Left cardiac atrium (tissue), 4 donors: ENCODE data around the gene TRPT1. TPM values are rescaled to one million over a fixed set of nuclear protein-coding genes. Genes with fewer than 3 reads are reported as not detected.

Source experiments
- ATAC-seq, 2 donors: fragments of 200-7000 bp; cut with Tn5 transposase; one replicate each; pipeline ENCODE4 v1.9.1; 2020; ENCODE audit warnings: mild to moderate bottlenecking in 2 of 2, moderate library complexity in 2 of 2
- DNase-seq: peaks from one replicate; pipeline ENCODE4 v3.0.0-alpha.2; 2020
- intact Hi-C, 2 donors: fragments of 100-400 bp; cut with DNase I; formaldehyde crosslinking; loops; one replicate each; pipeline versions ENCODE4 v1.14.1 to v1.15.1; 2022 to 2023
- total RNA-seq, 2 donors: library from RNA; stranded (reverse); fragmentation: NEBNext Ultra II Directional; extraction: Animal tissue kit (Norgen Biotek cat#: 25700); gene quantifications; one replicate each; pipeline ENCODE4 v1.2.1, GENCODE V29; 2021
- donor health status: DM: no; HTN: yes; CAD: no.
- donor health status: DM: no; HTN: yes; CAD: no; lungs with severe emphysema.
- donor health status: DM: yes; HTN: yes; CAD: no.
- donor health status: Dilated cardiomyopathy.

TRPT1 gene
- total RNA-seq, 2 donors from 2014 or later: 59.6 to 61.2 TPM

DNA sequence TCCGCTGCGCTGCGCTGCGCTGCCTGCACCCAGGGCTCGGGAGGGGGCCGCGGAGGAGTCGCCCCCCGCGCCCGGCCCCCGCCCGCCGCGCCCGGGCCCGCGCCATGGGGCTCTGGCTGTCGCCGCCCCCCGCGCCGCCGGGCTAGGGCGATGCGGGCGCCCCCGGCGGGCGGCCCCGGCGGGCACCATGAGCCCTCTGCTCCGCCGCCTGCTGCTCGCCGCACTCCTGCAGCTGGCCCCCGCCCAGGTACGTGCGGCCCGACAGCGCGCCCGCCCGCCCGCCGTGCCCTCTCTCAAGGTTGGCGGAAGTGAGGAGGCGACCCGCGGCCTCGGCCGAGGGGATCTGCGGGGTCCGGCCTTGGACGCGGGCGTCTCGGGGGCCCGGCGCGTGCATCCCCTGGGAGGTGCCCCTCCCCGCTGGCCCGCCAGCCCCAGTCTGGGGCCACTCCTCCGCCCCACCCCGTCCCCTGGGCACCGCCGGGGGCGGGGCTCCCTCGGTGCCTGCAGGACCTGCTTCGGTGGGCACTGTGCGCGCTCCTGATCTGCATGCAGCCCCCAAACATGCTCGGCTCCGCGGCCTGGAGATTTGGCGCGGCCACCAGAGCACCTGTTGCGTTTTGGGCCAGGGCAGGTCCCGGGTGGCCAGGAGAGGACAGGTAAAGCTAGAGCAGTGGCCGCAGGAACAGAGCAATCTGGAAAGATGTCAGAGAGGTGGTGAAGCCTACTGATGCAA is 8.8 kb upstream of the TRPT1 start:
- intact Hi-C loops: no loop called here
- ATAC-seq (peak; percentile 27 to 35), DNase-seq (no peak)

DNA sequence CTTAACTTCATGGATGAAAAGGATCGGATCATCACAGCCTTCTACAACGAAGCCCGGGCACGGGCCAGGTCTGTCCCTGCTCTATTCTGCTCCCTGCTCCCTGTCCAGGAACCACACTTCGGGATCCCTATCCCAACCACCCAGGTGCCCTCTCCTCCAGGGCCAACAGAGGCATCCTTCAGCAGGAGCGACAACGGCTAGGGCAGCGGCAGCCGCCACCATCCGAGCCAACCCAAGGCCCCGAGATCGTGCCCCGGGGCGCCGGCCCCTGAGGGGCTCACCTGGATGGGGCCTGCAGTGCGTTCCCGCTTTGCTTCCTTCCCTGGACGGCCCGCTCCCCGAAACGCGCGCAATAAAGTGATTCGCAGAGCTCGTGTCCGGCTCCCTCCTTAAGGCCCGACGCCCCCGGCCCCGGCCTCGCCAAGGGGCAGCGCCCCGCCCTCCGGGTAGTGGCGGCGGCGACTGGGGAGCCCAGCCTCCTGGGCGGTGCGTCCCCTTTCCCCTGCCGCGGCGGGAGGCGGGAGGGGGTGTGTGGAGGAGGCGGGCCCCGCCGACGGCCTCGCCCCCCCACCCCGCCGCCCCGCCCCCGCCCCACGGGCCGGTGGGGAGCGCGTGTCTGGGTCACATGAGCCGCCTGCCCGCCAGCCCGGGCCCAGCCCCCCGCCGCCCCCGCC is 8.1 kb upstream of the TRPT1 start, which contains the start of gene VEGFB:
Gene VEGFB (plus strand): TSS at position 672 of the 674 bp plus-strand sequence. CDS start 250 bp downstream, outside the sequence.
- intact Hi-C loops: no loop called here
- DNase-seq (peak; percentile 84), ATAC-seq (peak; percentile 67 to 76)

GRCh38 chr11:64232967-64233315 is 7.0 kb upstream of the TRPT1 start:
- intact Hi-C loops: no loop called here
- no peak for DNase-seq
- ATAC-seq: no peak

GRCh38 chr11:64232182-64232966 is 6.4 kb upstream of the TRPT1 start:
- intact Hi-C loops: no loop called here
- DNase-seq: no peak

DNA sequence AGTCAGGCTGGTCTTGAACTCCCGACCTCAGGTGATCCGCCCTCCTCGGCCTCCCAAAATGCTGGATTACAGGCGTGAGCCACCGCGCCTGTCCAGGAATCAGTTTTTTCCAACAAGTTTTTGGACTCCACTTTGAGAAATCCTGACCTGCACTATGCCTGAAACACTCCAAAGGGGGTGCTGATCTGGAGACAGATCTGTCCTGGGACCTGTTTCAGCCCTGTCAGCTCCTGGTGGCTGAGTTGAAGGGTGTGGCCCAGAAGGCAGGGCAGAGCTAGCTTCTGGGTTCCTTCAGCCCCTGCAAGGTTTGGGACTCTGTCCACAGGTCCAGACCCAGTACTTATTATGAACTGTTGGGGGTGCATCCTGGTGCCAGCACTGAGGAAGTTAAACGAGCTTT is 5.6 kb upstream of the TRPT1 start:
- ATAC-seq (no peak), DNase-seq (no peak)
- intact Hi-C loops: no loop called here

More at GRCh38 chr11:64232182-64232966, 6.4 kb upstream of the TRPT1 start:
- ATAC-seq: no peak

GRCh38 chr11:64230985-64231365 is 5.0 kb upstream of the TRPT1 start:
- ATAC-seq (no peak), DNase-seq (no peak)
- intact Hi-C loops: no loop called here

DNA sequence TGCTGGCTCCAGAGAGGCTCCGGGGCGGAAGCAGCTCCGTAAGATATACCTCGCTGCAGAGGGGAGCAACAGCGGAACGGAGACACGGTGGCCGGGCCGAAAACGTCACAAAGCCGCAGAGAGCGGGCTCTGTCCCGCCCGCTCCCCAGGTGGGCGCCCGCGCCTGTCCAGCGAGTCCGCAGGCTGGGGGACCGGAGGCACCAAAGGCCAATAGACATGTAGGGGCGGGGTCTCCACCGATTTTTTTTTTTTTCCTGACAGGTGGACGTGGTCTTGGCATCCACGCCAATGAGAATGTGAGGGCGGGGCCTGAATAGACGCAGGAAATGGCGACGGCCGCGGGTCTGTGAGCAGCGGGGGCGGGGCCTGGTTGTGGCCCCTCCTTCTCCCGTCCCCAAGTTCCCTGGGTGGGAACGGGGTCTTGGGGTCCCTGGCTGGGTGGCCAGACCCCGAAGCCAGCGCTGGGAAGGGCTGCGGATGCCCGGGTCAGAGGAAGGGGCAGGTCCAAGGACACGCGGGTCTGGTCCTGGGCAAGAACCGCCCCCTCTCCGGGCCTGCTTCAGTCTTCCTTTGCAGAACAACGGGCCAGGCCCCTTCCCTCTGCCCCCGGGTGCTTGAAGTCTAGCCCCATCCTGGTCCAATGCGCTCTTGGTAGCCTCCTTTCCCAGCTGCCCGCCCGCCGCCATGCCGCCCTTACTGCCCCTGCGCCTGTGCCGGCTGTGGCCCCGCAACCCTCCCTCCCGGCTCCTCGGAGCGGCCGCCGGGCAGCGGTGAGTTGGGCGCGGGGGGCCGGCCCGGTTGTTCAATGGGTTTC is 4.4 kb upstream of the TRPT1 start, which contains the start of gene DNAJC4:
Gene DNAJC4 (plus strand): TSS at position 378 of the 814 bp plus-strand sequence. CDS start 307 bp downstream, at position 685.
- peak; percentile 60 to 66 for ATAC-seq
- intact Hi-C loops: no loop called here
- DNase-seq: peak; percentile 95

GRCh38 chr11:64229744-64230170 is 3.8 kb upstream of the TRPT1 start:
- no peak for ATAC-seq
- intact Hi-C loops: no loop called here
- DNase-seq: no peak

DNA sequence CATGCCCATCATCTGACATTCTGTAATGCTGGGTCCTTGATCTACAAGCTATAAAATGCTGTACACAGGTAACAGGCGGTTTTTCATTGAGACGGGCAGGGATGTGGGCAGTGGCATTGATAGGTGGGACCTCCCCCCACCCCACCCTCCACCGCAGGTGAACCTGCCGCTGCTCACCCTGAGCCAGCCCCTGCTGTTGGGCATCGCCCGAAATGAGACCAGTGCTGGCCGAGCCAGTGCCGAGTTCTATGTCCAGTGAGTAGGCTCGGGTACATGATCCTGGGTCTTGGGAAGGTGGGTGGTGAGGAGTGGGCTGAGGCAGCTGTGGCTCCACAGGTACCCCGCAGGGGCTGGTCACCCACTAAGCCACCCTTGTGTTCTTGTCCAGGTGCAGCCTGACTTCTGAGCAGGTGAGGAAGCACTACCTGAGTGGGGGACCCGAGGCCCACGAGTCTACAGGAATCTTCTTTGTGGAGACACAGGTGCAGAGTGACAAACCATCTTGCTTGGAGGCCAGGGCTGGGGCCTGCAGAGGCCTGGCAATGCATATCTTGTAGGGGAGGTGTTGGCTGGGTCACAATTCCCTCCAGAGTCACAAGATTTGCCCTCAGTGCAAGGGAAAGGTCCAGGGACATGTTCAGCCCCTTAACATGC is 3.2 kb upstream of the TRPT1 start:
- DNase-seq (no peak), ATAC-seq (no peak)
- intact Hi-C loops: no loop called here

DNA sequence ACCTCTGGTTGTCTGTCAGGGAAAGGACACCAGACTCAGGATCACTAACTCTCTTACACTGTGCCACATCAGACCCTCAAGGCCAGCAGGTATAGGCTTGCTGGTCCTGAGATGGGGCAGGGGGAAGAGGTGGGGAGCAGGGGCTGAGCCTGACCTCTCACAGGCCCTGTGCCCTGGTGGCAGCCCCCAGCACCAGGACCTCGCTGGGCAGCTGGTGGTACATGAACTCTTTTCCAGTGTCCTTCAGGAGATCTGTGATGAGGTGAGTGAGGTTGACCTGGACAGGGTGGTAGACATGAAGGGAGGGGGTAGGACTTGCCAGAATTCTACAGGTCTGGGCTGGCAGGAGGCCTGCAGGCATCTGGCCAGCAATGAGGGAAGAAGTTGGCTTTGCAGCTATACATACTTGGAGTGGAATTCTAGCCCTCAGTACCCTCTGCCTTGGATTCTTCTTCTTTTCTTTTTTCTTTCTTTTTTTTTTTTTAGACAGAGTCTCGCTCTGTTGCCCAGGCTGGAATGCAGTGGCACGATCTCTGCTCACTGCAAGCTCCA is 1.5 kb upstream of the TRPT1 start:
- DNase-seq (no peak), ATAC-seq (no peak)
- intact Hi-C loops: no loop called here

GRCh38 chr11:64226507-64227051 is 593 bp upstream of the TRPT1 start:
- intact Hi-C loops: no loop called here
- peak; percentile 28 to 39 for ATAC-seq
- peak; percentile 70 for DNase-seq

DNA sequence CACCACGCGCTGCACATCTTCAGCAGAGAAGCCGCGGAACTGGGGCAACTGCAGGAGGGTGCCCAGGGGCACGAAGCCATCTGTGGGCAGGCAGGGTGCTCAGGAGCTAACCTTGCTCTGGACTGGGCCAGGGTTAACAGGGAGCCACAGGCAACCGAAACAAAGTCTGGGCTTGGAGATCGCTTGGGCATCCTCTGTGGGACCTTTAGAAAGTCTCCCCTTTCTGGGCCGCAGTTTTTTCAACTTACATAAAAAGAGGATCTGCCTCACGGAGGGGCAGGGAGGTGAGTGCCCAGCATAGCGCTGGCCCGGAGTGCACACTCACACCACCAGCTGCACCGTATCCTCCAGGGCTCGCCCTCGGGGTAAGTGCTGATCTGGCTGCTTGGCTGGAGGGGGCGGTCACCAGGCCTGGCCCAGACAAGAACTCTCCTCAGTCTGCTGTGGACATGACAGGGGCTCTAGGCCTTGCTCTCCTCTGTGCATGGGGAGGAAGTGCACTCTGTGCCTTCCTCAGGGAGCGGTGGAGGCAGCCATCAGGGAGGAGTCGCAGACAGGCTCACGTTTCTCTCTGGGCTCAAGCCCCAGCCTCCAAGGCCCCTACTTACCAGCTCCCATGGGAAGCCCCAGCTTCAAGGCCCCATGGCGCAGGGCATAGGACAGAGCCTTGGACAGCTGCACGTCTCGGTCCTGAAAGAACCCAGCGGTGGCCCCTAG is 937 bp downstream of the TRPT1 start:
- intact Hi-C loops: no loop called here
- ATAC-seq (peak in 1 of 2 donors; percentile 0), DNase-seq (no peak)

DNA sequence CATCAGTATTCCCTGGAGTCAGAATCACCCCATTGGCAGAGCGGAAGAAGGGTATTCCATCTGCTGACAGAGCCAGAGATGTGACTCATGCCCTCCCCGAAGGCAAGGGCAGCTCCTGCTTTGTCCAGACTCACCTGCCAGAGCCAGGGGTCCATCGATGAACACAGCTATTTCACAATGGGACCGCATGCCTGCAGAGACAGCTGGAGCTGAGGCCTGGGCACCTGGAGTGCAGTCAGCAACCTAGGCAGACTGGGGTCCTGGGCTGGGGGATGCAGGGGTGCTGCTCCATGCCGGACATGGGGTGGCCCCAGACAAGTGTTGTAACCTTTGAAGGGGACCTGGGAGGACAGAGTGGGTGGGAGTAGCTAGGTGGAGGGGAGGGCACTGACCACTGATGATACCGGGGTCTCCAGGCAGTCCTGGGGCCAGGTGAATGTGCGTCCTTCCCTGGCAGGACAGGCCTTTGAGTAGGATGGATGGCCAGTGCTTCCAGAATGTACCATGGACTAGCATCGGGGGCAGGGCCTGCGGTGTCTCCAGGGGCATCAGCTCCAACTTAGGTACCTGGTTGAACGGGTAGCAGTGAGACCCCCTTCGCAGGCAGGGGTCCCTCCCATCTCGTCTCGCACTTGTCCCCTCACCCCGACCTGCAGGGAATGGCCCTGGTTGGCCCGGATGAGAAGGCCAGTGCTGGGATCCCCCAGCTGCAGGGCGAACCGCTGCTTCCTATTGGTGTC is 1.7 kb downstream of the TRPT1 start:
- intact Hi-C loops: no loop called here
- DNase-seq (no peak), ATAC-seq (no peak)

DNA sequence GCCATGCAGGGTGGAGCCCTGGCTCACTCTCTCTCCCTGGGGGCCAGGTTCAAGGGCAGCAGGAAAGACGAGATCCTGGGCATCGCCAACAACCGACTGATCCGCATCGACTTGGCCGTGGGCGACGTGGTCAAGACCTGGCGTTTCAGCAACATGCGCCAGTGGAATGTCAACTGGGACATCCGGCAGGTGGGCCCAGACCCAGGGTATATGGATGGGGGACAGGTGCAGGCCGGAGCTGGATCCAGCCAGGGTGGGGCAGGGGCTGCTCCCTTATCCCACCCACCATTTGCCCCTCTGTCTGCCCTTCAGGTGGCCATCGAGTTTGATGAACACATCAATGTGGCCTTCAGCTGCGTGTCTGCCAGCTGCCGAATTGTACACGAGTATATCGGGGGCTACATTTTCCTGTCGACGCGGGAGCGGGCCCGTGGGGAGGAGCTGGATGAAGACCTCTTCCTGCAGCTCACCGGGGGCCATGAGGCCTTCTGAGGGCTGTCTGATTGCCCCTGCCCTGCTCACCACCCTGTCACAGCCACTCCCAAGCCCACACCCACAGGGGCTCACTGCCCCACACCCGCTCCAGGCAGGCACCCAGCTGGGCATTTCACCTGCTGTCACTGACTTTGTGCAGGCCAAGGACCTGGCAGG is 2.9 kb downstream of the TRPT1 start:
- intact Hi-C loops: no loop called here
- no peak for DNase-seq

GRCh38 chr11:64222651-64223000 is 3.4 kb downstream of the TRPT1 start:
- DNase-seq (no peak), ATAC-seq (no peak)
- intact Hi-C loops: no loop called here

More for the DNA sequence above, 2.9 kb downstream of the TRPT1 start:
- no peak for ATAC-seq

DNA sequence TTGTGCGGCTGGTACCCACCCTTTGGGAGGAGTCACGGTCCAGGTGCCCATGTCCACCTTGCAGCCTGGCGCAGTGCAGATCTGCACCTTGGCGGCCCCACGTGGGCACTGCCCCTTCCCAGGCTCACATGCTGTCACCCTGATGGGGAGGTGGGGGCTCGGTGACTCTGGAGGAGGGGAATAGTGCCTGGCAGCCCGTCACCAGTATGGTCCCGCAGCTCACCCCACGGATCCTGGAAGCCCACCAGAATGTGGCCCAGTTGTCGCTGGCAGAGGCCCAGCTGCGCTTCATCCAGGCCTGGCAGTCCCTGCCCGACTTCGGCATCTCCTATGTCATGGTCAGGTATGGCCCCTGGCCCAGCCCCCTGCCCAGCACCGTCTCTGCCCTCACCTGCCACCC is 5.2 kb downstream of the TRPT1 start:
- intact Hi-C loops: no loop called here
- DNase-seq (peak; percentile 22), ATAC-seq (no peak)
